KBM-7 (cell line): ENCODE data around the gene MTERF4.
"Not testable (repeated sequence)": the region's sequence is repeated elsewhere in the genome, so short reads cannot be mapped to it uniquely, and the experiment has no call there.

Source experiments
- DNase-seq: peaks from one replicate; pipeline ENCODE4 v3.0.0-alpha.2; 2015
- in situ Hi-C: fragments of 300-500 bp; cut with MboI; formaldehyde crosslinking; loops from 2 replicates; pipeline ENCODE4 v1.14.3; 2020; ENCODE audit warnings: low sequenced_read_pairs, low pct_unique_long_range_greater_than_20kb, mixed read lengths

MTERF4 gene

GRCh38 chr2:241116606-241117560 is 14.8 kb upstream of the MTERF4 start:
- no peak for DNase-seq
- in situ Hi-C loops = no loop called here

- DNase-seq = no peak
Observed at GRCh38 chr2:241115361-241115760, 13.3 kb upstream of the MTERF4 start.

GRCh38 chr2:241114836-241115235 is 12.7 kb upstream of the MTERF4 start:
- DNase-seq = no peak
- in situ Hi-C loops = no loop called here

More at GRCh38 chr2:241115361-241115760, 13.3 kb upstream of the MTERF4 start:
- in situ Hi-C loops = no loop called here

GRCh38 chr2:241112592-241112991 is 10.5 kb upstream of the MTERF4 start:
- no peak for DNase-seq
- in situ Hi-C loops = no loop called here

GRCh38 chr2:241112046-241112445 is 10.0 kb upstream of the MTERF4 start:
- no peak for DNase-seq
- in situ Hi-C loops = no loop called here

- no peak for DNase-seq
- in situ Hi-C loops = no loop called here
Observed at GRCh38 chr2:241111440-241111805, 9.3 kb upstream of the MTERF4 start.

- in situ Hi-C loops = no loop called here
Observed at GRCh38 chr2:241110607-241111439, 8.7 kb upstream of the MTERF4 start.

GRCh38 chr2:241110089-241110606 is 8.1 kb upstream of the MTERF4 start:
- in situ Hi-C loops = no loop called here
- DNase-seq = no peak

More at GRCh38 chr2:241110607-241111439, 8.7 kb upstream of the MTERF4 start:
- DNase-seq = no peak

- in situ Hi-C loops = no loop called here
- DNase-seq = no peak
Observed at GRCh38 chr2:241109210-241110088, 7.4 kb upstream of the MTERF4 start.

- in situ Hi-C loops = no loop called here
- no peak for DNase-seq
Observed at GRCh38 chr2:241108271-241109209, 6.5 kb upstream of the MTERF4 start.

- DNase-seq = no peak
- in situ Hi-C loops = no loop called here
Observed at GRCh38 chr2:241107031-241107783, 5.1 kb upstream of the MTERF4 start.

GRCh38 chr2:241105641-241106040 is 3.6 kb upstream of the MTERF4 start:
- no peak for DNase-seq
- in situ Hi-C loops = no loop called here

- in situ Hi-C loops = not testable (repeated sequence)
Observed at GRCh38 chr2:241104611-241105010, 2.5 kb upstream of the MTERF4 start.

GRCh38 chr2:241103176-241103595 is 1.1 kb upstream of the MTERF4 start:
- in situ Hi-C loops = no loop called here
- no peak for DNase-seq

More at GRCh38 chr2:241104611-241105010, 2.5 kb upstream of the MTERF4 start:
- DNase-seq = not testable (repeated sequence)

GRCh38 chr2:241099246-241099645 is 2.8 kb downstream of the MTERF4 start:
- DNase-seq = no peak
- in situ Hi-C loops = no loop called here

GRCh38 chr2:241096979-241097378 is 5.1 kb downstream of the MTERF4 start:
- in situ Hi-C loops = no loop called here
- no peak for DNase-seq
